ENCODE results near the gene SEMA4A.
A peak's percentile ranks its signal among the peaks of the same experiment; 100 is the strongest.

DNA sequence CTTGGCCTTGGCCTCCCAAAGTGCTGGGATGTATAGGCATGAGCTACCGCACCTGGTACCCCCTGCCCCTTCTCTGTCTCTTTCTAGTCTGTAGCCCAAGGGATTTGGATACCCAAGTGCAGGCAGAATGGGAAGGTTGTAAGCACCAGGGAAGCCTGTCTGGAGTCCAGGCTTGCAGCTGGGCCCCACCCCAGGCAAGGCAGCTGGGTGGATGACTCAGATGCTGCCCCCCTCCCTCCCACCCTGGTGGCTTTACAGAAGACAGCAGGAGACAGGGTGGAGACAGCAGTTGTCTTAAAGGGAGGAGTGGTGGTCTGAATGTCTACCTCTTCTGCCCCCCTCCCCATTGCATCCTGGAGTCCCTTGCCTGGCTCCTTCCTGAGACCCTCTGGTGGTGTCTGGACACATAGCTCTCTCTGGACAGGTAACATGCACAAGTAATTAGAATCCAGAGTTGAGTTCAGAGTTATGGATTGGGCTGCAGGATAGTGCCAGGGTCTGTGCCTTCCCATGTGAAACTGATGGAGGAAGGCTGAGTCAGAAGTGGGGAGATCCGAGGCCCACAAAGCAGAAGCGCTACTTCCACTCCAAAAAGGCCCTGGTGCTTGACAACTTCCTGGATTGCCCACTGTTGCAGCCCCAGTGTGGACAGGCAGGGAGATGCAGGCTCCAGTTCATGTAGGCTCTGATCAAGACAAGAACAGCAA, 33.7 kb upstream of the SEMA4A start:
- no peak for TF ChIP-seq ZNF157 (tag by site-specific recombination; IDR thresholded peaks at IDR 0.05)
- TF ChIP-seq CTCF (tag by site-specific recombination; IDR thresholded peaks at IDR 0.05) = 0 out of 2 replicates have a peak, but pooled peaks have one; percentile 20
- no peak for TF ChIP-seq ZNF580 (tag by site-specific recombination; IDR thresholded peaks at IDR 0.05)
- TF ChIP-seq ZNF274 (IDR thresholded peaks at IDR 0.05; ENCODE audit: low read length) = no peak
- no peak for TF ChIP-seq ZNF274 (tag by site-specific recombination; IDR thresholded peaks at IDR 0.05; ENCODE audit: borderline replicate concordance)
- TF ChIP-seq, protein P1, sequence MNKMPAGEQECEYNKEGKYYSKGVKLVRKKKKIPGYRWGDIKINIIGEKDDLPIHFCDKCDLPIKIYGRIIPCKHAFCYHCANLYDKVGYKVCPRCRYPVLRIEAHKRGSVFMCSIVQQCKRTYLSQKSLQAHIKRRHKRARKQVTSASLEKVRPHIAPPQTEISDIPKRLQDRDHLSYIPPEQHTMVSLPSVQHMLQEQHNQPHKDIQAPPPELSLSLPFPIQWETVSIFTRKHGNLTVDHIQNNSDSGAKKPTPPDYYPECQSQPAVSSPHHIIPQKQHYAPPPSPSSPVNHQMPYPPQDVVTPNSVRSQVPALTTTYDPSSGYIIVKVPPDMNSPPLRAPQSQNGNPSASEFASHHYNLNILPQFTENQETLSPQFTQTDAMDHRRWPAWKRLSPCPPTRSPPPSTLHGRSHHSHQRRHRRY (tag by site-specific recombination; IDR thresholded peaks at IDR 0.05) = no peak
- no peak for TF ChIP-seq ZNF138 (tag by site-specific recombination; IDR thresholded peaks at IDR 0.05; ENCODE audit: borderline replicate concordance)
- TF ChIP-seq KLF16 (tag by site-specific recombination; IDR thresholded peaks at IDR 0.05) = no peak
- no peak for TF ChIP-seq ZBTB26 (tag by site-specific recombination; optimal IDR thresholded peaks at IDR 0.05)
- TF ChIP-seq, protein P2, sequence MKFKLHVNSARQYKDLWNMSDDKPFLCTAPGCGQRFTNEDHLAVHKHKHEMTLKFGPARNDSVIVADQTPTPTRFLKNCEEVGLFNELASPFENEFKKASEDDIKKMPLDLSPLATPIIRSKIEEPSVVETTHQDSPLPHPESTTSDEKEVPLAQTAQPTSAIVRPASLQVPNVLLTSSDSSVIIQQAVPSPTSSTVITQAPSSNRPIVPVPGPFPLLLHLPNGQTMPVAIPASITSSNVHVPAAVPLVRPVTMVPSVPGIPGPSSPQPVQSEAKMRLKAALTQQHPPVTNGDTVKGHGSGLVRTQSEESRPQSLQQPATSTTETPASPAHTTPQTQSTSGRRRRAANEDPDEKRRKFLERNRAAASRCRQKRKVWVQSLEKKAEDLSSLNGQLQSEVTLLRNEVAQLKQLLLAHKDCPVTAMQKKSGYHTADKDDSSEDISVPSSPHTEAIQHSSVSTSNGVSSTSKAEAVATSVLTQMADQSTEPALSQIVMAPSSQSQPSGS (tag by site-specific recombination; IDR thresholded peaks at IDR 0.05; ENCODE audit: low read depth) = no peak
- TF ChIP-seq KLF10 (tag by site-specific recombination; IDR thresholded peaks at IDR 0.05) = no peak

All from HEK293 (cell line).